Muscle layer of colon (tissue), 2 donors: ENCODE measurements around the gene KRTAP10-3.
"Not testable (repeated sequence)": the region's sequence is repeated elsewhere in the genome, so short reads cannot be mapped to it uniquely, and the experiment has no call there.

Experiments
- H3K27ac ChIP-seq: one replicate; pipeline ENCODE4 v1.7.0; 2013; ENCODE audit warnings: low read depth, mild to moderate bottlenecking, low read length, moderate library complexity
- H3K27me3 ChIP-seq, 2 donors: one replicate each; pipeline ENCODE4 v1.7.0; 2013; ENCODE audit warnings: low read length in 2 of 2, mild to moderate bottlenecking in 2 of 2; ENCODE audit not compliant: insufficient read depth in 2 of 2, control insufficient read depth in 1 of 2
- H3K36me3 ChIP-seq: one replicate; pipeline ENCODE4 v1.7.0; 2013; ENCODE audit warnings: mild to moderate bottlenecking, low read length; ENCODE audit not compliant: insufficient read depth
- H3K4me1 ChIP-seq: one replicate; pipeline ENCODE4 v1.7.0; 2013; ENCODE audit warnings: mild to moderate bottlenecking, low read length; ENCODE audit not compliant: insufficient read depth
- H3K4me3 ChIP-seq, 2 donors: one replicate each; pipeline ENCODE4 v1.7.0; 2013; ENCODE audit warnings: low read length in 2 of 2, low read depth in 1 of 2, mild to moderate bottlenecking in 1 of 2, moderate library complexity in 1 of 2
- H3K9ac ChIP-seq: one replicate; pipeline ENCODE4 v1.7.0; 2013; ENCODE audit warnings: low read length
- H3K9me3 ChIP-seq: one replicate; pipeline ENCODE4 v1.7.0; 2013; ENCODE audit warnings: mild to moderate bottlenecking, low read length
- donor health status: abdominal sarcoma.
- donor health status: Adenocarcinoma of cecum.

KRTAP10-3 gene

DNA sequence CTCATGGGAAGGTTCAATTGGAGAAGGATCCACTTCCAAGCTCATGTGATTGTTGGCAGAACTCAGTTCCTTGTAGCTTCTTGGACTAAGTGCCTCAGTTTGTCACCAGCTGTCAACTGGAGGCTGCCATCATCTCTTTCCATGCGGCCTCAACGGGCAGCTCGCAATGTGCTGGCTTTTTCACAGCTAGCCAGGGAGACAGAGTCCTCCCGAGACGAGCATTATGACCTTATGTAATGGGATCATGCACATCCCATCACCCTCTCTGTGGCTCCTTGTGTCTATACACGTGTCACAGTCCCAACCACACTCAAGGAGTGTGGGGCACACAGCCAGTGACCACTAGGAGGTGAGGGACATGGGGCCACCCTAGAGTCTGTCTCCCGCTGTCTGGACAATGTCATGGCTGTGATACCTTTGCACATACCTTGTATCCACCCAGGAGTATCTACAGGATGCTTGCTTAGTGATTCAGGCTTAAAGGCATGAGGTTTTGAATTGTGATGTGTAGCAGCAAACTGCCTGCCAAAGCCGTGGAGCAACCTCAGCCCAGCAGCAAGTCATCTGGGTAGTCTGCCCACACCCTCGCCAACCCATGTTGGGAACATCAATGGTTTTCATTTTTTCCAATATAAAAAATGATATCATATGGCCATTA, 37.6 kb upstream of the KRTAP10-3 start:
- H3K27me3 ChIP-seq: peaks cover 0 to 18% of the 10 kb centered on the region in 2 donors
- no peaks in the 10 kb centered on the region for H3K4me1 ChIP-seq
- no peaks in the 10 kb centered on the region for H3K9me3 ChIP-seq
- no peak overlapping the region for H3K4me3 ChIP-seq
- no peak overlapping the region for H3K27ac ChIP-seq
- no peaks in the 10 kb centered on the region for H3K36me3 ChIP-seq
- H3K9ac ChIP-seq: no peak overlapping the region

DNA sequence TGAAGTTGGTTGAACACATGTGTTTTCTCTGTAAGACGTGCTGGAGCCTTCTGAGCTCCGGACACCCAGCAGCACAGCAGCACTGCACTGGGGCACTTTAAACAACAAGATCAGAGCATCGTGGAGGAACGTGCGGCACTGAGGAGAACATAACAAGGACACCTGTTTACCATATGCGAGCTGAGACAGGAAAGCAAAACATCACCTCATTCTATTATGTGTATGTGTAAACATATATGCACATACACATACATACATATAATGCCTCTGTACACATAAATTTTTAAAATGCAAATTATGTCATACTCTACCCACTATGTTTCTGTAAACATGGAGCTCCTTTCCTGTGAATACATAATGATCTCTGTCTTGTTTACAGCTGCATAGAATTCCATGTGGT, 36.9 kb upstream of the KRTAP10-3 start:
- Histone ChIP-seq H3K27ac (no peak overlapping the region), H3K4me1 (no peaks in the 10 kb centered on the region), H3K36me3 (no peaks in the 10 kb centered on the region), H3K27me3 (peaks cover 0 to 19% of the 10 kb centered on the region in 2 donors), H3K9me3 (no peaks in the 10 kb centered on the region), H3K9ac (no peak overlapping the region), H3K4me3 (no peak overlapping the region)

DNA sequence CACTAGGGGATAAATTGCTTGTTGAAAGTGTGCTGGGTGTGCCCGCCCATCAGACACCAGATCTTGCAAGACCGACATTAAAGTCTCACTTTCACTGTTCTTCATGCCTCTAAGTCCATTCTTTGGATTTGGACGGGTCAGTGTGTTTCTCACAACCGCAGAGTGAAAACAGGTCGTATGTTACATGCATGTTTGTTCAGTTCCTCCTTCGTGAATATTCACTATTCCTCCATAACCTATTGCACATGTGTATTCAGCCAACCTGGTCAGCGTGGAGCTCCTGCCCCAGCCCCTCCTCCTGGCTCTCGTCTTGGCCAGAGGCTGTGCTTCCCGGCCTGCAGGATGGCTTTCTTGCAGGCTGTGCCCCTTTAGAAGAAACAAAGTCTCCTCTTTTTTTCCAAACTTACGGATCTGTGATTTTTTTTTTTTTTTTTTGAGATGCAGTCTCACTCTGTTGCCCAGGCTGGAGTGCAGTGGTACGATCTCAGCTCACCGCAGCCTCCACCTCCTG, 35.9 kb upstream of the KRTAP10-3 start:
- Histone ChIP-seq H3K36me3 (no peaks in the 10 kb centered on the region), H3K4me3 (no peak overlapping the region), H3K27me3 (peaks cover 0 to 25% of the 10 kb centered on the region in 2 donors), H3K9me3 (no peaks in the 10 kb centered on the region), H3K4me1 (no peaks in the 10 kb centered on the region), H3K27ac (no peak overlapping the region), H3K9ac (no peak overlapping the region)

DNA sequence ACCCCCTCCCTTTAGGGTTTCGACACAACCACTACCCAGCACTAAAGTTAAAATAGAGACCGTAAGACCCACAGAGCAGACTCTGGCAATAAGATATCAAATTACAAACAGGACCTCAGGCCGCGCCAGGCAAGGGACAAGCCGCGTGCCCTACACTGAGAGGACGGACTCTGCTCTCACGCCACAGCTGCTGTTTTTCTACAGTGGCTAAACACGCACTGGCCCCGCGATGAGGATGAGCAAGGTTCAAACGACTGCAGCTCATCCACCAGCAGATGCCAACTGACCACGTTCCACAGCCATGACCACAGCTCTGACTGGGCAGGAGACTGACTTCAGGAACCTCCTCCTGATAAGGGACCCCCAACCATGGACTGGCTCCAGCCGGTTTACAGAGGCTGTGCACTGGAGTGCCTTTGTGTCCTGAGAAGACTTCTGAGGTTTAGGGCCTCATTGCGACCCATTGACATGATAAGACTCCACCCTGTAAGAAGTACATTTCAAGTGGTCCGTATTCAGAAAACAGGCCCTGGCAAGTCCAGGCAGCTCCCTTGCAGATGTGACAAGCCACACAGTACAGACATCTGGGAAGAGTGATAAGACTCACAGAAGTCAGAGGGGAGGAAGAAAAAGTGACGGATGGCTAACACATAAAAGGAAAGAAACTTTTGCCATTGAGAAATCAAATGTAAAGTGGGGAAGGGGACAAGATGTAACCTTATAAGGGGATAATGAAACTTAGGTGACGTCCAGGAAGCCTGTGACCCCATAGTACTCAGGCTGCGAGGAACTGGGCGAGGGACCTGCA, 35.2 kb upstream of the KRTAP10-3 start:
- Histone ChIP-seq H3K27me3 (peaks cover 0 to 29% of the 10 kb centered on the region in 2 donors), H3K4me3 (no peak overlapping the region), H3K9me3 (no peaks in the 10 kb centered on the region), H3K9ac (no peak overlapping the region), H3K27ac (no peak overlapping the region), H3K4me1 (no peaks in the 10 kb centered on the region), H3K36me3 (no peaks in the 10 kb centered on the region)

DNA sequence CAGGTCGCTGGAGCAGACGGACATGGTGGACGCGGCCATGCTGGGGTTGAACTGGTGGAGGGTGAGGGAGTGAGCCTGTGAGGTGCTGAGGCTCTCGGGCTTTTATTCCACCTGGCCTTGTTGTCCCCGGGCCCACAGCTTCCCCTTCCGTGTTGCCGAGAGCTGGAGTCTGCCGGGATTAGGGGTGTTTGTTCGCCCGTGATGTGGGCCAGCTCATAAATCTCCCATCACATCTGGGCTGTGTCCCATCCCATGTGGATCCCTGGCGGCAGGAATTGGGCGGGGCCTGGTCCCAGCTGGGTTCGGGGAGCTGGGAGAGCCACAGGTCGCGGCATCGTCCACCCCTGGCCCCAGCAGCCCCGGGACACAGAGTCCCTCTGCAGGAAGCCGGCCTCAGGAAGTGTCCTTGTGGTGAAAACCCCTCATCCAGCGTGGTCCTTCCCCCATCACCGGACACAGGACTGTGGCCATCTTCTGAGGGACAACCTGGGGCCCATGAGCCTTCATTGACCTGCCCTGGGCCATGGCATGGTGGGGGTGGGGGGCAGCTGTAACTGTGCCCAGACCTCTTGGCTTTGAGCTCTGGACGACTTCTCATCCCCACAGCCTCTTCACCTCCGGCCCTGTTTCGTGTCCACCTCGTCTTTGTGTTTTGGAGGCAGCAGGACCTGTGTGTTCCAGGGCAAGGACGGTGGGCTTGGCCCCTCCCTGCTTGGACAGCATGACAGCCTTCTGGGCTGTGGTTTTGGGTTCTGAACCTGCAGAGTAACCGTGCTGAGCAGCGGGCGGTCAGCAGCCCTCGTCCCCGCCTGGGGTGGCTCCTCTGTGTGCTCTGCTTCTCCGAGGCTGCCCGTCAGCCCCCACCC, 34.1 kb upstream of the KRTAP10-3 start, which contains the start of gene KRTAP10-6:
Gene KRTAP10-6, minus strand, starts transcription at position 60 of the 866 bp plus-strand sequence. Its CDS starts 21 bp downstream, at position 39.
- Histone ChIP-seq H3K36me3 (no peaks in the 10 kb centered on the region), H3K27me3 (peaks cover 0 to 29% of the 10 kb centered on the region in 2 donors), H3K9me3 (no peaks in the 10 kb centered on the region), H3K4me3 (no peak within 1 kb of the TSS), H3K9ac (no peak within 1 kb of the TSS), H3K27ac (no peak within 1 kb of the TSS), H3K4me1 (no peaks in the 10 kb centered on the region)

DNA sequence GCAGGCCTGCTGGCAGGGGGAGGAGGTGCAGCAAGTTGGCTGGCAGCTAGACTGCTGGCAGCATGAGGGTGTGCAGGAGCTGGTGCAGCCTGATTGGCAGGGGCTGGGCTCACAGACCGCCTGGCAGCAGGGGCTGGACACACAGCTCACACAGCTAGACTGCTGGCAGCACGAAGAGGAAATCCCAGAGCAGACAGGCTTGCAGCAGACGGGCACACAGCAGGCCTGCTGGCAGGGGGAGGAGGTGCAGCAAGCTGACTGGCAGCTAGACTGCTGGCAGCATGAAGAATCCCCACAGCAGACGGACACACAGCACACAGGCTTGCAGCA, 33.2 kb upstream of the KRTAP10-3 start:
- not testable (repeated sequence) for H3K36me3 ChIP-seq, H3K9ac ChIP-seq, H3K27ac ChIP-seq, H3K9me3 ChIP-seq, H3K4me3 ChIP-seq, H3K4me1 ChIP-seq
- peaks cover 0 to 29% of the 10 kb centered on the region in 2 donors for H3K27me3 ChIP-seq

DNA sequence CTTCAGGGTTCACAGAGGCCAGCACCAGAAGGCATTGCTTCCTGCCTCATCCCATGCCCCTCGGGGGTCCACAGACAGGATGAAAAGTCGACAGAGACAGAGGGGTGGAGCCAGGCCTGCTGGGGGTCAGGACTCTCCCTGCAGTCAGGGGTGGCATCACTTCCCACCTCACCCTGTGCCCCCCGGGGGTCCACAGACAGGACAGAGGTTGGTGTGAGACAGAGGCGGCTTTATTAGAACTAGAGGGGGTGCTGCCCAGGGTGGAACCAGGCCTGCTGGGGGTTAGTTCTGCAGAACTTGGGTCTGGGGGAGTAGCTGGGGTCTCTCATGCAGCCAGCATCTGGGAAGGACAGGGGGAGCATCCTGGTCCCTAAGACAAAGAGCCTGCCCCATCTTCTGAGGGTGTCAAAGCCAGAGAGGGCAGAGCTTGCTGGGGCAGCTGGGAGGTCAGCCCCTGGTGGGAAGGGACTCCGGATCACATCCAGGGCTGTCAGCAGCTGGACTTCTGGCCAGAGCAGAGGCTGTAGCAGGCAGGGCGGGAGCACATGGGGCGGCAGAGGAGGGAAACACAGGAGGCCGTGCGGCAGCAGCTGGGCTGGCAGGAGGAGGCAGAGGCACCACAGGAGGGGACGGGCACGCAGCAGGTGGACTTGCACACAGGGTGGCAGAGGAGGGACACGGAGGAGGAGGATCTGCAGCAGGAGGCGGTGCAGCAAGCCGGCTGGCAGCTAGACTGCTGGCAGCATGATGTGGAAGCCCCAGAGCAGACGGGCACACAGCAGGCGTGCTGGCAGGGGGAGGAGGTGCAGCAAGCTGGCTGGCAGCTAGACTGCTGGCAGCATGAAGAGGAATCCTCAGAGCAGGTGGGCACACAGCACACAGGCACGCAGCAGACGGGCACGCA, 32.6 kb upstream of the KRTAP10-3 start:
- H3K27me3 ChIP-seq: peaks cover 0 to 29% of the 10 kb centered on the region in 2 donors
- not testable (repeated sequence) for H3K27ac ChIP-seq, H3K36me3 ChIP-seq, H3K4me3 ChIP-seq, H3K4me1 ChIP-seq, H3K9me3 ChIP-seq, H3K9ac ChIP-seq

DNA sequence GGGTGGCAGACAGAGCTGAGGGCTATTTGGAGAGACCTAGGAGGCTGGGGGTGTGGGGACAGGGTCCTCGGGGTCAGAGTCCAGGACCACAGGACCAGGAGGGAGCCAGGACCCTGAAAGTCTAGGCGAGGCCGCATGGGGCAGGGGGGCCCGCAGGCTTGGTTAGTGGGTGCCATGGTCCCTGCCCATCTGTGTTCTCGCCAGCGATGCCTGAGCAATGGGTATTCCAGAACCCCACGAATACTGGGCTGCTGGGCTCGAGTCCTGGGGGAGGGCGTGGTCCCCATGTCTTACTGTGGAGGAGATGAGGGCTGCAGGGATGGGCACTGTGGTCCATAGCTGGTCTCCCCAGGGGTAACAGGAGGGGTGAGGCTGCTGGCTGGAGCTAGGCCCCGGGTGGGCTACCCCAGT, 31.7 kb upstream of the KRTAP10-3 start:
- Histone ChIP-seq H3K4me1 (no peaks in the 10 kb centered on the region), H3K9me3 (no peaks in the 10 kb centered on the region), H3K36me3 (no peaks in the 10 kb centered on the region), H3K27me3 (peaks cover 0 to 36% of the 10 kb centered on the region in 2 donors), H3K4me3 (no peak overlapping the region), H3K27ac (no peak overlapping the region), H3K9ac (no peak overlapping the region)

DNA sequence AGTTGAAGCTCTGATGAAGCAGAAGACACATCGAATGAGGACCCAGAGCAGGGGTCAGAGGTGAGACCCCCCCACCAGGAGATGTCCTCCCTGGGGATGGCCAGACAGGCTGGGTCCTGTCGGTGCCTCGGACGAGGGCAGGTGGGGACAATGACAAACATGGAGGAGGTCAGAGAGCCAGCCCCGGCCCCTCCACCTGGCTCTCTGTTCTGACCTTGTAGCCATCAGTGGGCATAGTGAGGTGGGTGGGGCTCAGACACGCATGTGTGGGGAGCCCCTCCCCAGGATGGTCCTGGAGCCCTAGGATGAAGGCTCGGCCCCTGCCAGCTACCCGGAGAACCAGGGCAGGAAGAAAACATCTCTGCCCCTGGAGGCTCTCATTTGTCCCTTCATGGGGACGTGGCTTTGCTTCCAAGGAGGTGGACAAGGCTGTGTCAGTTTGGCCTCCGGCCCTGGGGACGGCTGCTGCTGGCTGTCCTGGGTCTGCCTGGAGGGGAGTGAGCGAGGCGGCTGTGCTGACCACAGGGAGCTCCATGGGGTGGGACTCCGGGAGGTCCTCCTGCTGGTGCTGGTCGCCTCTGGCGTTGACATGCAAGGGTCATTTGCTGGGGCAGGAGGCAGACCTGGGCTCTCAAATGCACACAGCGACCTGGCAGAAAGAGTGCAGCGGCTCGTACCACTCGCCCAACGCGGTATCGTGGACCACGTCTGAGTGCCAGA, 31.2 kb upstream of the KRTAP10-3 start:
- Histone ChIP-seq H3K4me3 (no peak overlapping the region), H3K36me3 (no peaks in the 10 kb centered on the region), H3K27ac (no peak overlapping the region), H3K9ac (no peak overlapping the region), H3K27me3 (peaks cover 0 to 37% of the 10 kb centered on the region in 2 donors), H3K9me3 (no peaks in the 10 kb centered on the region), H3K4me1 (no peaks in the 10 kb centered on the region)

DNA sequence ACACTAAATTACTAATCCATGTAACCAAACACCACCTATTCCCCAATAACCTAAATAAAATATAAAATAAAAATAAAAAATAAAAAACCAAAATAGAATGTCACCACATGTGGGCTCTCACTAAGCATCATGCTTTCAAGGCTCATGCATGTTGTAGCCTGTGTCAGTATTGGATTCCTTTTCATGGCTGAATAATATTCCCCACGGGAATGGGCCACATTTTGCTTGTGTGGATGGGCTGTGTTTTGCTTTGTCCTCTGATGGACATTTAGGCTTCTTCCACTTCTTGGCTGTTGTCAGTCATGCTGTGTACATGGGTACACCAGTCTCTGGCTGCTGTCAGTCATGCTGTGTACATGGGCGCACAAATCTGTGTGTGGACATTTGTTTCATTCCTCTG, 30.5 kb upstream of the KRTAP10-3 start:
- H3K9ac ChIP-seq: no peak overlapping the region
- H3K9me3 ChIP-seq: no peaks in the 10 kb centered on the region
- no peaks in the 10 kb centered on the region for H3K4me1 ChIP-seq
- H3K36me3 ChIP-seq: no peaks in the 10 kb centered on the region
- H3K27ac ChIP-seq: no peak overlapping the region
- H3K27me3 ChIP-seq: peaks cover 0 to 37% of the 10 kb centered on the region in 2 donors
- H3K4me3 ChIP-seq: no peak overlapping the region
